Measurements from ENCODE around the gene TLX2.

- TF ChIP-seq, protein P1, sequence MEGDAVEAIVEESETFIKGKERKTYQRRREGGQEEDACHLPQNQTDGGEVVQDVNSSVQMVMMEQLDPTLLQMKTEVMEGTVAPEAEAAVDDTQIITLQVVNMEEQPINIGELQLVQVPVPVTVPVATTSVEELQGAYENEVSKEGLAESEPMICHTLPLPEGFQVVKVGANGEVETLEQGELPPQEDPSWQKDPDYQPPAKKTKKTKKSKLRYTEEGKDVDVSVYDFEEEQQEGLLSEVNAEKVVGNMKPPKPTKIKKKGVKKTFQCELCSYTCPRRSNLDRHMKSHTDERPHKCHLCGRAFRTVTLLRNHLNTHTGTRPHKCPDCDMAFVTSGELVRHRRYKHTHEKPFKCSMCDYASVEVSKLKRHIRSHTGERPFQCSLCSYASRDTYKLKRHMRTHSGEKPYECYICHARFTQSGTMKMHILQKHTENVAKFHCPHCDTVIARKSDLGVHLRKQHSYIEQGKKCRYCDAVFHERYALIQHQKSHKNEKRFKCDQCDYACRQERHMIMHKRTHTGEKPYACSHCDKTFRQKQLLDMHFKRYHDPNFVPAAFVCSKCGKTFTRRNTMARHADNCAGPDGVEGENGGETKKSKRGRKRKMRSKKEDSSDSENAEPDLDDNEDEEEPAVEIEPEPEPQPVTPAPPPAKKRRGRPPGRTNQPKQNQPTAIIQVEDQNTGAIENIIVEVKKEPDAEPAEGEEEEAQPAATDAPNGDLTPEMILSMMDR (IDR thresholded peaks at IDR 0.05; ENCODE audit: low read length), result no peak
- no peak for TF ChIP-seq EZH2 (optimal IDR thresholded peaks at IDR 0.05; ENCODE audit: low read depth, low read length)
These were observed 28.1 kb upstream of the TLX2 start for GRCh38 chr2:74486141-74486540.
